ENCODE data around the gene WDPCP.

WDPCP gene

GRCh38 chr2:63438181-63438580, 150.1 kb downstream of the WDPCP start:
- no peaks in the 10 kb centered on the region for H3K36me3 ChIP-seq (ENCODE audit: low read depth)
- no peaks in the 10 kb centered on the region for H3K9me3 ChIP-seq (ENCODE audit: severe bottlenecking)
- TF ChIP-seq CTCF (IDR thresholded peaks at IDR 0.05; ENCODE audit: poor library complexity, severe bottlenecking), result no peak
- no peak for ATAC-seq (ENCODE audit: low read depth)
- H3K27me3 ChIP-seq (ENCODE audit: insufficient read depth, poor library complexity, severe bottlenecking), result no peaks in the 10 kb centered on the region
- no peaks in the 10 kb centered on the region for H3K4me1 ChIP-seq (ENCODE audit: insufficient read depth, poor library complexity, severe bottlenecking)
- no peak overlapping the region for H3K27ac ChIP-seq (ENCODE audit: poor library complexity, severe bottlenecking)
- H3K4me3 ChIP-seq (ENCODE audit: severe bottlenecking), result no peak overlapping the region
- DNase-seq (ENCODE audit: low spot score), result no peak

GRCh38 chr2:63436488-63436887, 151.8 kb downstream of the WDPCP start:
- H3K27ac ChIP-seq (ENCODE audit: poor library complexity, severe bottlenecking), result no peak overlapping the region
- H3K4me3 ChIP-seq (ENCODE audit: severe bottlenecking), result no peak overlapping the region
- H3K4me1 ChIP-seq (ENCODE audit: insufficient read depth, poor library complexity, severe bottlenecking), result no peaks in the 10 kb centered on the region

GRCh38 chr2:63435070-63435469, 153.2 kb downstream of the WDPCP start:
- ATAC-seq (ENCODE audit: low read depth), result no peak
- Histone ChIP-seq H3K27me3 (ENCODE audit: insufficient read depth, poor library complexity, severe bottlenecking) (no peaks in the 10 kb centered on the region), H3K4me3 (ENCODE audit: severe bottlenecking) (no peak overlapping the region), H3K27ac (ENCODE audit: poor library complexity, severe bottlenecking) (no peak overlapping the region), H3K9me3 (ENCODE audit: severe bottlenecking) (no peaks in the 10 kb centered on the region), H3K4me1 (ENCODE audit: insufficient read depth, poor library complexity, severe bottlenecking) (no peaks in the 10 kb centered on the region), H3K36me3 (ENCODE audit: low read depth) (no peaks in the 10 kb centered on the region)
- TF ChIP-seq CTCF (IDR thresholded peaks at IDR 0.05; ENCODE audit: poor library complexity, severe bottlenecking), result no peak
- DNase-seq (ENCODE audit: low spot score), result no peak

More at GRCh38 chr2:63436488-63436887, 151.8 kb downstream of the WDPCP start:
- TF ChIP-seq CTCF (IDR thresholded peaks at IDR 0.05; ENCODE audit: poor library complexity, severe bottlenecking), result no peak
- H3K27me3 ChIP-seq (ENCODE audit: insufficient read depth, poor library complexity, severe bottlenecking), result no peaks in the 10 kb centered on the region
- H3K9me3 ChIP-seq (ENCODE audit: severe bottlenecking), result no peaks in the 10 kb centered on the region
- H3K36me3 ChIP-seq (ENCODE audit: low read depth), result no peaks in the 10 kb centered on the region
- DNase-seq (ENCODE audit: low spot score) (no peak), ATAC-seq (ENCODE audit: low read depth) (no peak)

GRCh38 chr2:63434024-63435001, 154.0 kb downstream of the WDPCP start:
- H3K27me3 ChIP-seq (ENCODE audit: insufficient read depth, poor library complexity, severe bottlenecking), result no peaks in the 10 kb centered on the region
- no peak for TF ChIP-seq CTCF (IDR thresholded peaks at IDR 0.05; ENCODE audit: poor library complexity, severe bottlenecking)
- H3K4me1 ChIP-seq (ENCODE audit: insufficient read depth, poor library complexity, severe bottlenecking), result no peaks in the 10 kb centered on the region
- no peak overlapping the region for H3K27ac ChIP-seq (ENCODE audit: poor library complexity, severe bottlenecking)
- ATAC-seq (ENCODE audit: low read depth) (no peak), DNase-seq (ENCODE audit: low spot score) (no peak)
- H3K9me3 ChIP-seq (ENCODE audit: severe bottlenecking), result no peaks in the 10 kb centered on the region
- H3K36me3 ChIP-seq (ENCODE audit: low read depth), result no peaks in the 10 kb centered on the region
- H3K4me3 ChIP-seq (ENCODE audit: severe bottlenecking), result no peak overlapping the region

- Histone ChIP-seq H3K36me3 (ENCODE audit: low read depth) (no peaks in the 10 kb centered on the region), H3K4me1 (ENCODE audit: insufficient read depth, poor library complexity, severe bottlenecking) (no peaks in the 10 kb centered on the region), H3K9me3 (ENCODE audit: severe bottlenecking) (no peaks in the 10 kb centered on the region), H3K27ac (ENCODE audit: poor library complexity, severe bottlenecking) (no peak overlapping the region), H3K4me3 (ENCODE audit: severe bottlenecking) (no peak overlapping the region), H3K27me3 (ENCODE audit: insufficient read depth, poor library complexity, severe bottlenecking) (no peaks in the 10 kb centered on the region)
- DNase-seq (ENCODE audit: low spot score) (no peak), ATAC-seq (ENCODE audit: low read depth) (no peak)
- no peak for TF ChIP-seq CTCF (IDR thresholded peaks at IDR 0.05; ENCODE audit: poor library complexity, severe bottlenecking)
These were observed 155.9 kb downstream of the WDPCP start for GRCh38 chr2:63432373-63432772.

All from RWPE2 (cell line).